NCI-H2196 treated with DMSO at 0.1 percent for 48 hours (cell line): ENCODE data around the gene CPNE5.

Experiments
- DNase-seq: peaks from one replicate; lab custom pipeline; 2025; ENCODE audit not compliant: unreplicated experiment; lab: John Stamatoyannopoulos, UW

The CPNE5 gene

DNA sequence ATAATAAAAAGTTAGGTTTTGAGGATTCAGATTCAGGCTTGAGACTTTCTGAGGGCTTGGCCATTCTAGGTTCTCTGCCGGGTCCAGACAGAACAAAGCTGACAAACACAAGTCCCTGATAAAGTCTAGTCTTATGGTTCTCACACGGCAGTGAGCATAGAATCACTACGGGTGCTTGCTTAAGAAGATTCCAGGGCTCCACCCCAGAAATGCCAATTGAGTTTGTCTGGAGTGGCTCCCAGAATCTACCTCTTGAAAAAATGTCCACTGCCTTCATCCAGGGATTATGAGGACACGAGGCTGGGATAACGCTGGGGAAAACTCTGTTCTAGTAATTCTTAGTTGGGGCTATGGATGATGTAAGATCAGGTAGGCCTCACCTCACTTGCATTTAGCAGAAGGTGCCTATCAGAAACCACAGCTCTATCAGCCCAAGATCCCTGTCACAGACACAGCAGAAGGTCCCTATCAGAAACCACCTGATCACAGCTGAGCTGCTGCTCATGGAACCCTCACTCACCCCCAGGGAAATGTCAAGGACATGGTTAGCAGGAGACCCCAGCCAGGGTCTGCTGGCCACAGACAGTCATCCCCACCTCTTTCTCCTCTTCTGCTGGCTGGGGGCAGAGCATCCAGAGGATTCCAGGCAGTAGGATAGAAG lies 89.3 kb downstream of the CPNE5 start:
- DNase-seq = no peak

DNA sequence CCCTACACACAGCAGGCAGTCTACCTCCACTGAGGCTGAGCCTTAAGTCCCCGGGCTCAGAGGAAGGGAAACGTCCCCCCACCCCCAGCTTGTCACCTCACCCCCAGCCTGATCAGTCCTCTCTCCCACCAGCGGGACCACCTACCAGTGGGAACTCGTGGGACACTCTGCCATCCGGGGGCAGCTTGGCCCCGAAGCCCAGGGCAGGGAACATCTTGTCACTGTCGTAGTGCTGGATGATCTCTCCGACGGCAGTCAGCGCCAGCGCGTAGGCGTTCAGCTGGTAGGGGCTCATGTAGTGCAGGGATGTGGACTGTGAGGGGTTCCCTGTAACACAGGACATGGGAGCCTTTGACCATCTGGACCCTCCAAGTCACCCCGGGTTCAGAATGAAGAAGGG lies 93.0 kb downstream of the CPNE5 start:
- no peak for DNase-seq

DNA sequence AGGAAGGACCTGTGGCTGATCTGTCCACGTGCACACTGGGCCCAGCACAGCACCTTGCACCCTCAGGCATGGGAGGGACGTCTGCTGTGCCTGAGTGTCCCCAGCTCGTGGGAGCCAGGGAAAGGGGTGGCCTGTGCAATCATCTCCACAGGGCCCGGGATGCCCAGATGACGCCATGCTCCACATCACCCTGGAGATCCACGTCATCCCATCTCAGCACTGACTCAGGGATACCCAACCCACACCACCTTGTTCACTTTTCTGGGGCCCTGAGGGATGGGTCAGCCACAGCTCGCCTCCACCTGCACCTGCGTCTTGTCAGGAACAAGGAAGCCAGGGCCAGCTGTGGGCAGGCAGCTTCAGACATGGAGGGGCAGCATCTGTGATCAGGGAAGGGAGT lies 93.4 kb downstream of the CPNE5 start:
- DNase-seq = no peak

DNA sequence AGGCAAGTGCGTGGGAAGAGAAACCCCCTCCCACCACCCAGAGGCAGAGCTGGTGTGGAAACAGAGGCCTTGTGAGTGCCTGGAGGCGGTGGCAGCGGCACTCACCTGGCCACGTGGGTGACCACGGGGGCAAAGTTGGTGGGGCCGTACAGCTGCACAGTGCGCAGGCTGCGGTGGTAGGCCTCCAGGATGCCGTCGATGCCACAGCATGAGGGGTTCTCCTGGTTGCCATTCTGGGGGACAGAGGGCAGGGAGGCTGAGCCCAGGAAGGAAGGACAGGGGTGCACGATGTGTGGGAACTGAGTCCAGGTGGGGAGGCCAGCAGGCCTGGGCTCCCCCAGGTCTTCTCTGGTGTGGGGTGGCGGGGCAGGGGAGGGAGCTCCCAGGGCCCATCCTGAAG lies 94.0 kb downstream of the CPNE5 start:
- no peak for DNase-seq

DNA sequence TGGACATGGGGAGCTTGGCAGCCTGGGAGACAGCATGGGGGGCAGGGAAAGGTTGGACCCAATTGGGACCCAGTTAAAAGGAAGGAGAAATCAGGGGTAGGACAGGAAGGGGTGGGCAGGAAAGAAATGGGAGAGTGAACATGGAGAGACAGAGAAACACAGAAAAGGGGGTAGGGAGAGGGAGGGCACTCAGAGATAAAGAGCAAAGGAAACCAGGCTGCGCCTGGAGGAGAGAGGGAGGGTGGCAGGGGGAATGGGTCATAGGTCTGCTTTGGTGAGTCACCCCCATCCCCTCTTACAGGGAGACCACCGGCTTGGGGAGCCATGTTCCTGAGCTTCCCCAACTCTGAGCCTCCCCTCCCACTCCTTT lies 95.0 kb downstream of the CPNE5 start:
- DNase-seq = no peak

DNA sequence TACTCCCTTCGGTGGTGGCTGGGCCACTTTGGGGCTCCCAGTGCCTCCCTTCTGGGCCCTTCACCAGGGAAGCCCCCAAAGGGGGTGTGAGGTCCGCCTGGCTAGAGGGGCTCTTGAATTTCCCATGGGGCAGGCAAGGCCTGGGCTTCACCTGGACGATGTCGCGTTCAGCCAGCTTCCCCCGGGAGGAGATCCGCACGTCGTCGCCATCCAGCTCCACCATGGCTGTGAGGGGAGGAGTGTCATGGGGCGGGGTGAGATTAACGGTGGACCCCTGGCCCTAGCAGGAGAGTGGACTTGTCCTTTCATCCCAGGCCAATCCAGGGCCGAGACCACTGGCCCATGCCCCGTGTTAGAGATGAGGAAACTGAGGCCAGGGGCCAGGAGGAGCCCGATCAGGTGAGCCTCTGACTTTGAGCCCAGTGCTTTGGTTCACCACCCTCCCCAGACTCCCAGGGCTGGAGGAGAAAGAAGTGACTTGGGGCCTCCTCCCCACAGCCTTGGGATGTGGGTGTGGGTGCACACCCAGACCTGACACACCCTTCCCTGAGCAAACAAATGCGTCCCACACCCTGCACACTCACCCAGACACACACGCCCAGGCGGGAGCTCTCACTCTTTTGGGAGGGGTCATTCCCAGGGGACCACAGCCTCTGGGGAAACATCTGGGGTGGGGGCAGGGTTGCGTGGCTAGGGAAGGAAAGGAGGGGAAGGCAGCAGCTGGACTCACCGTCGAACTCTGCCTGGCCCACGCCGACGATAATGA lies 95.5 kb downstream of the CPNE5 start:
- no peak for DNase-seq

DNA sequence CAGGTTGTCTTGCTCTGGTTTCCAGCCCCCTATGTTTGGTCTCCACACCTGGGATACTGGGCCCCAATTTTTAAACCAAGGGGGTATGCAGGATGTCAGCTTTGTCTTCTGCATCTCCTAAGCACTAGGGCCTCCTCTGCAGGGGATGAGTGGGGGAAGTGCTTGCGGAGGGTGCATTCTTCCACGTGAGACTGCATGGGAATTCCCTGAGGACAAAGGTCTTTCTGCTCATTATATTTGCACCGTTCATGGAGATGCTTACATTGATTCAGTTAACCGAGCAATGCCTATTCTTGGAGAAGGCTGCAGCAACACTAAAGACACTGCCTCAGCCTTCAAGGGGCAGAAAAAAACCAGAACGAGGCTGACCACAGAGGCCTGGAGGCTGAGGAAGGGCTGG lies 96.2 kb downstream of the CPNE5 start:
- DNase-seq = no peak

DNA sequence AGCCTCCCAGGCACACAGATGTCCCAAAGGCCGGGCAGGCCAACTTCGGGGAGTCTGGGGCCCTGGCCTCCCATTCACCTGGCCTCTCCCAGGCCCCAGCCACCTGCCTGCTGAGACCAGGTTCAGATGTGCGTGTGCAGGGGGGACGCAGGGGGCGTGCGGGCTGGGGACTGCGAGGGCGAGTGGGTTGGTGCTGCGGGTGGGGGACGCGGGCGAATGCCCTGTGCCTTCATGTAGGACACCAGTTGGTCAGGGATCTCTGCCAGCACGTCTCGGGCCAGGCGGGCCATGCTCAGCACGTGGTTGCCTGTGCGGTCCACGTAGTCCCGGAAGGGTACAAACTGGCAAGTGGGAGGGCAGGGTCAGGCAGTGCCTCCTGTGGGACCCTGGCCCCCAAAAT lies 97.1 kb downstream of the CPNE5 start:
- no peak for DNase-seq

DNA sequence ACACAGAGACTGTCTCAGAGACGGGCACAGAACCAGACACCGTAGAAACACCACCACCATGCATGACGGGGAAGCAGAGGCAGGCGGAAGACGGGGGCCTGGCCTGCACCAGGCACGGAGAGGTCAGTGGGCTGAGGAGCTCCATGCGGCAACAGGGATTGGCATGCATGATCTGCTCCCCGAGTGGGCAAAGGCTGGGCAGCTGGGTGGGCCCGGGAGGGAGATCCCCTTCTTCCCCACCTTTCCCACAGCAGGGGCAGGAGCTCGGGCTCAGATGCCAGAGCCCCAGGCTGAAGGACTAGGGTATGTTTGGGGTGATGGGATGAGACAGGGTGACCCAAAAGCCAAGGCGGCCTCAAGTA lies 98.4 kb downstream of the CPNE5 start:
- no peak for DNase-seq

DNA sequence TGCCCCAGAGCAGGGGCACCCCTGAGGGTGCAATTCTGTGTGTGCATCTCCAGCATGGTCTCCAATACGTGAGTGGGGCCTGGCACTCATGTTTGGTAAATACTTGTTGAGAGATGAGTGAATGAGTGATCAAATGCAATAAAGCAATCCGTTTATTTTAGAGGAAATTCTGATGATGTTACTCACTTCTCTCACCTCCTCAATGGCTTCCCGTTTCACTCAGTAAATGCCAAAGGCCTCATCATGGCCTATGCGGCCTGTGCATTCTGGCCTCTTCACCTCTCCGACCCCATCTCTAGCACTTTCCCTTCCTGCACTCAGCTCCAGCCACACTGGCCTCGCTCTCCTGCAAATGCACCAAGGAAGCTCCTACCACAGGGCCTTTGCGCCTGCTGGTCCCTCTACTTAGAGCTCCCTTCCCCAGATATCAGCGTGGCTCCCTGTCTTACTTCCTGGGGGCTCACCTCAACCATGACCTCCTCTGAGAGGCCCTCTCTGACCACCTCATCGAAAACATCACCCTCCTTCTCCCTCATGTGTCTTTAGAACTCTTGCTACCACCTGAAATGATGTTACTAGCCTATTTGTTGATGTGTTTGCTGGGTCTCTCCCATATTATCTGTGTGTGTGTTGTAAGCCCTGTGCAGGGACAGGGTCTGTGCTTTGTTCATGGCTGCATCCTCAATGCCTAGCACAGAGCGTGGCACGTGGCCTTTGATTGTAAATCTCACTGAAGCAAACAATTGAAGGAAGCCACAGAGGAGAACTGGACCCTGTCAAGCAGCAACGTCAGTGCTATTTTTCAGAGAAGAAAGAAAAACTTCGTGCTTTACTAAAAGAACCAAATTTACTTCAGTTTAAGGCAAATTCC lies 99.1 kb downstream of the CPNE5 start:
- DNase-seq = no peak

DNA sequence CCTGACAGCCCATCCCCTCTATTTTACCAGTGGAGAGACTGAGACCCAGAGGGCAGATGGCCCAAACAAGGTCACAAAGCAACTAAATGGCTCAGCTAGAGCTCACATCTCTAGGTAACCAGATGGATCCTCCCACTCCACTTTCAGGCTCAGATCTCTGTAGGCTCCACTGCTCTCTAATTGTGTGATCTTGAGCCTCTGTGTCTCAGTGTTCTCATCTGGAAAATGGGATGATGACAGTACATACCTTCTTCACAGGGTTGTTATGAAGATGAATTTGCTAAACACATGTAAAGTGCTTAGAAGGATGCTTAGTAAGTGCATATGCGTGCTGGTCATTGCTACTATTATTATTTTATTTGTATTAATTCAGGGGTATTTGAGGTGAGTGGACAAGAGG lies 101.1 kb downstream of the CPNE5 start:
- DNase-seq = no peak

DNA sequence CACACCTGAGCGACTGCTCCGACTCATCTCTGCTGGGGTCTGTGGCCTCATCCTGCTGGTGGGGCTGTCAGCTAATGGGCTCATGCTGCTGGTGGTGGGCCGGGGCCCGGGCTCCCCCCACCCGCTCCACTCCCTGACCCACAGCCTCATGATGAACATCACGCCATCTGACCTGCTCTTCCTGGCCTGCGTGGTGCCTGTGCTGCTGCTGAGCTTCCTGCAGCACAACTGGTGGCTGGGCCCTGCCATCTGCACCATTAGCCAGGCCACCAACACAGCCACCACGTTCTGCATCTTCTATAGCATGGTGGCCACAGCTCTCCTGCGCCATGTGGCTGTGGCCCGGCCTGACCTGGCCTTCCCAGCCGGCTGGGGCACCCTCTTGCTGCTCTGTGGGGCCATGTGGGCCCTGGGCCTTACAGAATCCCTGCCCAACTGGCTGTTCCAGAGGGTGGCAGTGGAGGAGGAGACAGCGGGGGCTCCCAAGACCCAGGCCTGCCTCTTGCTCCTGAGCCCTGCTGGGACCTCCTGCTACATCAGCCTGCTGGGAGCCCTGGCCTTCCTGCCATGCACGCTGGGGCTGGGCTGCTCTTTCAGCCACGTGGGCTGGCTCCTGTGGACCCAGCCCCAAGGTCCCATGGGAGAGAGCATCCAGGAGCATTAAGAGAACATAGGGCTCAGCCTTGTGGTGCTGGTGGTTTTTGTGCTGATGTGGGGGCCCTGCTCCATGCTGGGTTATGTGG lies 102.0 kb downstream of the CPNE5 start:
- DNase-seq = no peak

DNA sequence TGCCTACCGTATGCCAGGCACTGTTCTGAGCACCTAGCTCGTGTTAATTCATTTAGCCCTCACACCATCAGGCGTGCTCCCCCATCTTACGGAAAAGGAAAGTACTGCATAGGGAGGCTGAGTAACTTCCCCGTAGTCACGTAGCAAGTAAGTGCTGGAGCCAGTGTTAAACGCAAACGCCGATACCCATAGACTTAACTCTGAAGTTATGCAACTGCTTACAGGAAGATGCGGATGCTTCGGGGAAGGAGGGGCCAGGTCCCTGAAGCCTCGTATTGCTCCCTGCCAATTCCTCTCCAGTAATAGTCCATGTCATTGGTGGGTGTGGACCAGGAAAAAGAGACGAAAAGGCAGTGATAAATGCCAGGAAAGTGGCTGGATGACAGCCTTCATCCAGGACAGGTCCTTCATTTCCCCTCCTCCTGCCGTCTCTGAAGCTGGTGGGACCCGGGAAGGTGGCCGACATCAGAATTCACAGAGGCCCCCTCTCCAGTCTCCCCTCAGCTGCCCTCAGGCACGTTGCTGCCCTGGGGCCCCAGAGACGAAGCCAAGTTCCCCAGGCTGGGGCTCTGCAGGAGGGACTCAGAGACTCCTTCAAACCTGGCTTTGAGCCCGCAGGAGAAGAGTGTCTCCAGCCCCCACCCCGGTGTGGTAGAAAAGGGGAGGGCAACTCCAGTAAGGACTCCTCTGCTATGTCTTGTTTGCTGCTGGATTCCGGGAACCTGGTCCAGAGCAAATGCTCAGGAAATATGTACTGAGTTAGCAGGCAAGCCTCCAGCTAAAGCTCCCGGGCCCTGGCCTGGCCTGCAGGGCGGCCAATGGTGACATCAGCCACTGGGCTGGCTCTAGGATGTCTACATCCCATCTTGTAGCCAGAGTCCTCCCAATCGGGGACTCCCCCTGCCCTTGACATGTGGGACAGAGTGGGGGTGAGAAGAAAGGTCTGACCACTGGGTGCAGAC lies 103.9 kb downstream of the CPNE5 start:
- no peak for DNase-seq

DNA sequence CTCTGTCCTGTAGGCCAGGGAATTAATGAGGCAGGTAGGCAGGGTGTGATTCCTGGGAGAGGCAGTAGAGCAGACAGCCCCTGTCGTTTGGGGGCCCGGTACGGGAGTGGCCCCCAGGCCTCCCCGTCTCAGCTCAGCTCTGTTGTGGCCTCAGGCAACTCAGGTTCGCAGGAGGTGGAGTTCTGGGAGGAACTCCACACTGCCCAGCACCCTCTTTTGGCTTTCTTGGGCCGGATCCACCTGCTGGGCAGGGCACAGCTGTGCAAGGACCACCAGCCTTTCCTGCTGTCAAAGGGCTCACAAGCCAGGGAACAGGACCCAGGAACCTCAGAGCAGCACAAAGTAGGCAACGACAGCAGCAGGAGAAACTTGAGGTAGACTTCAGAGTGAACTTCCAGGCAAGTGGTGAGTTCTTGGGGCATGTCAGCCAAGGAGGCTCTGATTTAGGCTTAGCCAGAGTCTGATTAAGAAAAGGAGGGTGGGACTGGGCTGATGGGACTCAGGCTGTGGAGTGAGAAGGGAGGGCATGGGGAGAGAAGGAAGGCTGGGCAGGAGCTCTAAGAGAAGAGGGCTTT lies 104.7 kb downstream of the CPNE5 start:
- no peak for DNase-seq

DNA sequence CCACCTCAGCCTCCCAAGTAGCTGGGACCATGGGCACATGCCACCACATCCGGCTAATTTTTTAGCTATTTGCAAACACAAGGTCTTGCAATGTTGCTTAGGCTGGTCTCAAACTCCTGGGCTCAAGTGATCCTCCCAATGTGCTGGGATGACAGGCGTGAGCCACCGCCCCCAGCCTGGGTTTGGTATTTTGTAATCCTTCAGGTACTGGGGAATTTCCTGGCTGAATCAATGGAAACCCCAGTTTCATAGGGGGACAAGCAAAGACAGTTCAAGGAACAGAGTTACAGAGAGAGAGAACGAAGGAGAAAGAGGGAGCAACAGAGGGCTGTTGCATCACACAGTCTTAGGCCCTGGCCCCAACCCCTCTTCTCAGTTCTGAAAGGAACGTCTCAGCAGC lies 105.9 kb downstream of the CPNE5 start:
- DNase-seq = no peak

DNA sequence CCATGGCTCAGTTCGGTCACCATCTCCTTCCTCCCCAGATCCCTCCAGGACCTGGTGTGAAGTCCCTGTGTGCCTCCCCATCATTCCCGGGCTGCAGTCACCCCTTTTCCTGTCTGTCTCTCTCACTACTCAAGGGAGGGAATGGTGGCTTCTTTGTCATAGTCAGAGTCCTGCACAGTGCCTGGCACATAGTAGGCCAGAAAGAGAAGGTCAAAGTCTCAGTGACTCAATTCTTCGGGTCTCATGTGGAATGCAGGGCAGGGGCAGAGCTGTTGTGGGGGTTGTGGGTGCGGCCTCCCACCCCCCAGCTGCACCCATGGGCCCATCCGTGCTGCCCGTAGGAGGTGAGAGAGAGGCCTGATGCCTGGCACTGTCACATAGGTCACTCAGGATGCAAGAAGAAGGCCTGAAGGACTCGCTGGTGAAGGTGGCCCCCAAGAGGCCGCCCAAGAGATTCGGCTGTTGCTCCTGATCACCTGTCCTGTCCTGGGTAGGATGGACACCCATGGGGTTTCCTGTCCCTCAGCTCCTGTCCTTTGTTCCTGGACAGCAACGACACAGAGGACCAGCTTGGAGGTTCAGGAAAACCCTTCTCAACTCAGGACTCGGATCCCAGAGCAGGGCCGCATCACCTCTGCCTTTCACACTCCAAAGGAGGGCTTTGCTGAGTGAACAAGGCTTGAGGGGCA lies 107.5 kb downstream of the CPNE5 start:
- no peak for DNase-seq

DNA sequence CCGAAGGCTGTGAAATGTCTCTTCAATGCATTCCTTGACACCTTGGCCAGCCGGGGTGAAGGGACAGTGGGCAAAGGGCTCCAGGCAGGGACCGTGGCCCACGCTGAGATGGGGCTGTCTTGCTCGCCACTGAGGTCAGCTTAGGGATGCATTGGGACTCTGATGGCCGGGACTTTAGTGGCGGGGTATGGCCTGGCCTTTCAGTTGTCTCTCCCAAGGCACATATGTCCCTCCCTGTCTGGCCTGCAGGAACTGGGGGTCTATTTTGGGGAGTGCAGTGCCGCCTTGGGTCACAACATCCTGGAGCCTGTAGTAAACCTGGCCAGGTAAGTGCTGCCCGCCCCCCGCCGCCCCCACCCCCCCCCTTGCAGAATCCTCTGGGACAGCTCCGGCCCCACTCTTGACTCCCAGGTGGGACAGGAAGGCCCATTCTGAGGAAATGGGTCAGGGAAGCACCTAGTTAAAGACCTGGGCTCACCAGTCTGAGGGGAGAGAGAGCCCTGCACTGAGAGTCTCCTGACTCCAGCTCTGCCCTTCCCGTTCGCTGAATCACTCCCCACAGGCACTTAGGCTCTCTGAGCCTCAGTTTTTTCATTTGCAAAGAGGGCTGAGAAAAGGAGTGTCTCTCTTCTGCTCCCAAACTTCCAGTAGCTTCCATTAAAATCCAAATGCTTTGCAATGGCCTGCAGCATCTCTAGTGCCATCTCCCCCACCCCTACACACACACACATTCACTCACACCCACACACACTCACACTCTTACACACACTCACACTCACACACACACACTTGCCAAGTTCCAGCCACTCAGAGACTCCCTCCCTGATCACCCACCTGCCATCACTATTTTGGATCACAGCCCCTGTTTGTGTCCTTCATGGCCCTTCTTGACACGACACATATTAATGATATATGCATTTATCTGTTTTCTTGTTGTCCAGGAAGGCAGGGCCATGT lies 108.5 kb downstream of the CPNE5 start:
- DNase-seq = no peak

DNA sequence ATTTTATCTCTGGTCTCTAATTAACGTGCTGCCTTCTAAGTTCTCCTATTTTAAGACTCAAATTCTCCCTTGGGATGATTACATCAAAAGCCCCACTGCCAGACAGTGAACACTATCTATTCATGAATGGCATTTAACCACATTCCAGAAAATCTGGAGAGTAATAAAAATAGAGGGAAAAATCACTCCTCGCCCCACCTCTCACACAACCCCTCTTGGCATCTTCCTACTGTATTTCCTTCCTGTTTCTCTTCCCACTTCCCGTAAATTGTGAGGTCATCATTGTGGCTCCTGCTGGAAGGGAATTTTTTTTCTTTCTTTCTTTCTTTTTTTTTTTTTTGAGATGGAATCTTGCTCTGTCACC lies 110.1 kb downstream of the CPNE5 start:
- no peak for DNase-seq
